HG02852 (cell line): ENCODE measurements around the gene DLL4.
"Not testable (repeated sequence)": the region's sequence is repeated elsewhere in the genome, so short reads cannot be mapped to it uniquely, and the experiment has no call there.

Experiments
- ATAC-seq: cut with Tn5 transposase; IDR thresholded peaks from one replicate; pipeline ENCODE4 v1.9.1; 2021; ENCODE audit warnings: mild to moderate bottlenecking, moderate library complexity; ENCODE audit not compliant: unreplicated experiment

Gene DLL4

GRCh38 chr15:40958146-40958545 is 29.0 kb downstream of the DLL4 start:
- no peak for ATAC-seq

GRCh38 chr15:40958723-40959122 is 29.6 kb downstream of the DLL4 start:
- ATAC-seq, result no peak

- ATAC-seq, result no peak
Observed at GRCh38 chr15:40959331-40960141, 30.4 kb downstream of the DLL4 start.

- no peak for ATAC-seq
Observed at GRCh38 chr15:40960151-40960885, 31.2 kb downstream of the DLL4 start.

- ATAC-seq, result no peak
Observed at GRCh38 chr15:40960925-40961324, 31.8 kb downstream of the DLL4 start.

GRCh38 chr15:40961740-40962139 is 32.6 kb downstream of the DLL4 start:
- not testable (repeated sequence) for ATAC-seq

GRCh38 chr15:40962317-40962716 is 33.2 kb downstream of the DLL4 start:
- not testable (repeated sequence) for ATAC-seq

- ATAC-seq, result no peak
Observed at GRCh38 chr15:40963201-40963600, 34.1 kb downstream of the DLL4 start.

- ATAC-seq, result no peak
Observed at GRCh38 chr15:40964006-40964405, 34.9 kb downstream of the DLL4 start.

GRCh38 chr15:40964634-40965033 is 35.5 kb downstream of the DLL4 start:
- ATAC-seq, result no peak

- ATAC-seq, result no peak
Observed at GRCh38 chr15:40968290-40969085, 39.3 kb downstream of the DLL4 start.

GRCh38 chr15:40969363-40969762 is 40.2 kb downstream of the DLL4 start:
- ATAC-seq, result no peak

- no peak for ATAC-seq
Observed at GRCh38 chr15:40974879-40975278, 45.7 kb downstream of the DLL4 start.

GRCh38 chr15:40976819-40977218 is 47.7 kb downstream of the DLL4 start:
- ATAC-seq, result no peak

- ATAC-seq, result no peak
Observed at GRCh38 chr15:40978141-40978540, 49.0 kb downstream of the DLL4 start.

GRCh38 chr15:40978562-40978961 is 49.4 kb downstream of the DLL4 start:
- no peak for ATAC-seq

GRCh38 chr15:40981186-40981585 is 52.0 kb downstream of the DLL4 start:
- ATAC-seq, result no peak

GRCh38 chr15:40982855-40983254 is 53.7 kb downstream of the DLL4 start:
- ATAC-seq, result no peak

- no peak for ATAC-seq
Observed at GRCh38 chr15:40984406-40984805, 55.3 kb downstream of the DLL4 start.

- ATAC-seq, result no peak
Observed at GRCh38 chr15:40984964-40985363, 55.8 kb downstream of the DLL4 start.

GRCh38 chr15:40985541-40986330 is 56.6 kb downstream of the DLL4 start:
- ATAC-seq, result no peak
